Hepatocyte (in vitro differentiated cells): ENCODE data around the gene CHSY1. TPM values are rescaled to one million over a fixed set of nuclear protein-coding genes. Genes with fewer than 3 reads are reported as not detected.
A peak's percentile ranks its signal among the peaks of the same experiment; 100 is the strongest.

Experiments used
- DNase-seq: peaks from one replicate; pipeline ENCODE4 v3.0.0-alpha.2; 2016; ENCODE audit warnings: low spot score
- H2AFZ ChIP-seq: fragments of 200-600 bp; sonication (generic); 2 replicates; pipeline ENCODE4 v1.6.0; 2016; ENCODE audit warnings: antibody characterized with exemption, mild to moderate bottlenecking
- H3K27ac ChIP-seq: fragments of 200-600 bp; sonication (generic); 2 replicates; pipeline ENCODE4 v1.5.1; 2016; ENCODE audit warnings: mild to moderate bottlenecking
- H3K27me3 ChIP-seq: fragments of 200-600 bp; sonication (generic); 2 replicates; pipeline ENCODE4 v1.6.1; 2016
- H3K36me3 ChIP-seq: fragments of 200-600 bp; sonication (generic); replicated peaks from 2 replicates; pipeline ENCODE4 v1.5.1; 2016; ENCODE audit warnings: low read depth; ENCODE audit not compliant: insufficient read depth
- H3K4me1 ChIP-seq: fragments of 200-600 bp; sonication (generic); 2 replicates; pipeline ENCODE4 v1.5.1; 2016; ENCODE audit warnings: mild to moderate bottlenecking, moderate library complexity; ENCODE audit not compliant: insufficient read depth
- H3K4me2 ChIP-seq: fragments of 200-600 bp; sonication (generic); 2 replicates; pipeline ENCODE4 v1.6.0; 2016
- H3K4me3 ChIP-seq: fragments of 200-600 bp; sonication (generic); 2 replicates; pipeline ENCODE4 v1.5.1; 2016; ENCODE audit warnings: mild to moderate bottlenecking
- H3K79me2 ChIP-seq: fragments of 200-600 bp; sonication (generic); 2 replicates; pipeline ENCODE4 v1.6.0; 2017; ENCODE audit warnings: mild to moderate bottlenecking
- H3K9me2 ChIP-seq: fragments of 200-600 bp; sonication (generic); replicated peaks from 2 replicates; pipeline ENCODE4 v1.6.0; 2017; ENCODE audit warnings: mild to moderate bottlenecking; ENCODE audit not compliant: insufficient read depth
- H3K9me3 ChIP-seq: fragments of 200-600 bp; sonication (generic); 2 replicates; pipeline ENCODE4 v1.5.1; 2016; ENCODE audit warnings: low read depth, mild to moderate bottlenecking
- H4K20me1 ChIP-seq: fragments of 200-600 bp; sonication (generic); 2 replicates; pipeline ENCODE4 v1.6.0; 2016; ENCODE audit warnings: mild to moderate bottlenecking; ENCODE audit not compliant: insufficient read depth, poor library complexity, severe bottlenecking
- CTCF ChIP-seq: fragments of 200-600 bp; sonication (generic); IDR thresholded peaks from 2 replicates; pipeline ENCODE4 v1.5.1; 2016; ENCODE audit warnings: antibody characterized with exemption, mild to moderate bottlenecking; ENCODE audit not compliant: poor library complexity
- EZH2 ChIP-seq: fragments of 200-600 bp; sonication (generic); IDR thresholded peaks from 2 replicates; pipeline ENCODE4 v1.6.1; 2016; ENCODE audit warnings: antibody characterized with exemption, mild to moderate bottlenecking, borderline replicate concordance
- EZH2phosphoT487 ChIP-seq: fragments of 200-600 bp; sonication (generic); IDR thresholded peaks from one replicate; pipeline ENCODE4 v1.6.1; 2018; ENCODE audit warnings: antibody characterized with exemption, mild to moderate bottlenecking, low read depth, moderate library complexity; ENCODE audit not compliant: unreplicated experiment, severe bottlenecking
- WGBS: methylation state at CpG from one replicate; pipeline ENCODE4 v1.1.6; 2016; ENCODE audit warnings: low lambda C conversion rate; ENCODE audit errors: missing lambda C conversion rate; 5-methylcytosine and 5-hydroxymethylcytosine counted together
- polyA plus RNA-seq: library from polyadenylated mRNA; unstranded; fragments of >200 nt; fragmentation: Nextera tagmentation; extraction: Ambion mirVana; gene quantifications from 2 replicates; pipeline ENCODE4 v1.2.1, GENCODE V29; 2016
- total RNA-seq: library from RNA; depleted of rRNA; stranded (reverse); fragments of >200 nt; gene quantifications from 2 replicates; pipeline ENCODE4 v1.2.3, GENCODE V29; 2014

The CHSY1 gene
- total and polyA plus RNA-seq, 2 experiments from 2014 or later: 22.5 to 27.8 TPM

GRCh38 chr15:101183226-101183930, 68.5 kb downstream of the CHSY1 start:
- DNase-seq: no peak
- H2AFZ ChIP-seq: no peak overlapping the region
- no peak overlapping the region for H3K4me3 ChIP-seq
- peaks cover 83% of the 10 kb centered on the region for H3K79me2 ChIP-seq
- H3K9me2 ChIP-seq: no peaks in the 10 kb centered on the region
- 88% methylated on average over 9 of the region's 9 CpGs for WGBS
- H3K27me3 ChIP-seq: no peaks in the 10 kb centered on the region
- no peaks in the 10 kb centered on the region for H3K9me3 ChIP-seq
- H3K4me2 ChIP-seq: no peak overlapping the region
- peaks cover 22% of the 10 kb centered on the region for H3K4me1 ChIP-seq
- TF ChIP-seq EZH2phosphoT487 (no peak), CTCF (no peak), EZH2 (no peak)
- peak overlapping the region; percentile 14 for H3K27ac ChIP-seq
- no peaks in the 10 kb centered on the region for H4K20me1 ChIP-seq
- H3K36me3 ChIP-seq: no peaks in the 10 kb centered on the region

GRCh38 chr15:101182215-101182614, 69.6 kb downstream of the CHSY1 start:
- Histone ChIP-seq H3K4me2 (no peak overlapping the region), H3K4me1 (peaks cover 17% of the 10 kb centered on the region), H3K9me3 (no peaks in the 10 kb centered on the region), H3K9me2 (no peaks in the 10 kb centered on the region), H3K4me3 (no peak overlapping the region), H2AFZ (no peak overlapping the region), H3K27me3 (no peaks in the 10 kb centered on the region), H3K79me2 (peaks cover 85% of the 10 kb centered on the region), H4K20me1 (no peaks in the 10 kb centered on the region), H3K36me3 (no peaks in the 10 kb centered on the region), H3K27ac (no peak overlapping the region)
- TF ChIP-seq CTCF (no peak), EZH2phosphoT487 (no peak), EZH2 (no peak)
- DNase-seq: no peak
- 90% methylated on average over 4 of the region's 4 CpGs for WGBS

GRCh38 chr15:101181349-101181748, 70.5 kb downstream of the CHSY1 start:
- no peak for TF ChIP-seq EZH2
- no peak for TF ChIP-seq EZH2phosphoT487
- no peak for TF ChIP-seq CTCF
- Histone ChIP-seq H3K27ac (peak overlapping the region; percentile 15), H3K79me2 (peaks cover 79% of the 10 kb centered on the region), H3K27me3 (no peaks in the 10 kb centered on the region), H3K4me2 (no peak overlapping the region), H3K9me3 (no peaks in the 10 kb centered on the region), H2AFZ (no peak overlapping the region), H3K9me2 (no peaks in the 10 kb centered on the region), H3K4me1 (peaks cover 14% of the 10 kb centered on the region), H4K20me1 (no peaks in the 10 kb centered on the region), H3K4me3 (no peak overlapping the region), H3K36me3 (no peaks in the 10 kb centered on the region)
- DNase-seq: no peak
- 91% methylated on average over 4 of the region's 4 CpGs for WGBS
